Thyroid gland (tissue), 4 donors: Measurements from ENCODE around the gene EZH2. TPM values are rescaled to one million over a fixed set of nuclear protein-coding genes. Genes with fewer than 3 reads are reported as not detected.

Experiments used
- DNase-seq, 2 donors: peaks; one replicate each; pipeline ENCODE4 v3.0.0-alpha.2; 2019
- H3K27ac ChIP-seq, 3 donors: fragments of 200-600 bp; sonication (generic); 1 replicate in 2 of 3; 2 replicates in 1 of 3; pipeline ENCODE4 v1.5.1; 2016 to 2019; ENCODE audit warnings: mild to moderate bottlenecking in 1 of 3, moderate library complexity in 1 of 3
- H3K27me3 ChIP-seq: fragments of 200-600 bp; sonication (generic); one replicate; pipeline ENCODE4 v1.5.1; 2019
- H3K36me3 ChIP-seq, 2 donors: fragments of 200-600 bp; sonication (generic); one replicate each; pipeline ENCODE4 v1.5.1; 2016 to 2019
- H3K4me1 ChIP-seq, 2 donors: fragments of 200-600 bp; sonication (generic); one replicate each; pipeline ENCODE4 v1.5.1; 2017 to 2019
- H3K4me3 ChIP-seq, 3 donors: fragments of 200-600 bp; sonication (generic); replicated peaks in 1 of 3; 1 replicate in 2 of 3; 2 replicates in 1 of 3; pipeline ENCODE4 v1.5.1; 2016; ENCODE audit warnings: mild to moderate bottlenecking in 1 of 3
- H3K9me3 ChIP-seq: fragments of 200-600 bp; sonication (generic); one replicate; pipeline ENCODE4 v1.5.1; 2017
- POLR2A ChIP-seq, 2 donors: fragments of 450-650 bp; IDR thresholded peaks; one replicate each; pipeline ENCODE4 v1.6.1; 2017; ENCODE audit warnings: antibody characterized with exemption in 2 of 2, mild to moderate bottlenecking in 2 of 2, moderate library complexity in 1 of 2
- whole genome bisulfite sequencing, 2 donors: methylation state at CpG; one replicate each; pipeline ENCODE4 v1.1.5; 2017; 5-methylcytosine and 5-hydroxymethylcytosine counted together
- intact Hi-C: fragments of 100-400 bp; cut with DNase I; formaldehyde crosslinking; loops from one replicate; pipeline ENCODE4 v1.15.1; 2023
- total RNA-seq, 4 donors: library from RNA; depleted of rRNA; stranded (reverse); fragments of >200 nt; gene quantifications; one replicate each; pipeline ENCODE4 v1.2.3, GENCODE V29; 2016
- TF ChIP-seq, protein P1 (sequence below), 6 experiments: fragments of 200-600 bp in 3 of 6; fragments of 450-650 bp in 3 of 6; sonication (generic) in 3 of 6; IDR thresholded peaks; one replicate each; pipeline ENCODE4 v1.5.1; 2016 to 2019; ENCODE audit warnings: antibody characterized with exemption in 6 of 6, mild to moderate bottlenecking in 2 of 6, inconsistent platforms in 1 of 6, moderate library complexity in 1 of 6

The EZH2 gene
- total RNA-seq, 4 donors from 2014 or later: 0.75 to 1.1 (median 0.86) TPM

DNA sequence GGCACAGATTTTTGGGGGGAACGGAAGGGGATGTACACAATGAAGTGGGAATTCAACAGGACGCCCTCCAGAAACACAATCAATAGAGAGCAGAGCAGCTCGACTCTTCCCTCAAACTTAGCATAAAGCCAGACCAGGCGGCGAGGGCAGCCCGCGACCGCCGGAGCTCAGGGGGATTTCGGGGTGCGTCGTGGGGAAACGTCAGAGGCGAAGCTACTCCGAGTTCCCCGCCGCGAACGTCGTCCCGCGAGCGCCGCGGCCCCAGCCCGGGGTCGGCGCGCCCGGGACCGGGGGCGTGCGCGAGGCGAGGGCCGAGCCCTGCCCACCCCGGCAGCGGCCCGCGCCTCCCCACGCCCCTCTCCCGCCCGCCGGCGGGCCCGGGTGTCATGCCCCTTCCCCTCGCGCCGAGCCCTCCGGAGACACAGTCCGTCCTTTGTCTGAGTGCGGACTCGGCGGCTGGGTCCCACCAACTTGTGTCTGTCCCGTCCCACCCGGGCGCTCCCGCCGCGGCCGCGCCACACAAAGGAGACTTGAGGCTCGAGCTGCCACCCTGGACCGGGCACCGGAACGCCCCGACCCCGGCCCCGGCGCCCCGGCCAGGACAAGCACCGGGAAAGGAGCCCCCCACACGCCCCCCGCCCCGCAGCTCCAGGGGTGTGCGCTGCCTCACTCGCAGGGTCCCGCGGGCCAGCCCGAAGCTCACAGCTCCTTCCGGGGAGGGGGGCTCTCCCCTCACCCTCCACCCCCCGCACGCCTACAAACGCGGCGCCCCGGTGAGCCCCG, 634 bp downstream of the EZH2 start:
- Histone ChIP-seq H3K4me3 (peak overlapping the region; percentile 33 to 95 (median 54)), H3K27me3 (no peaks in the 10 kb centered on the region), H3K9me3 (no peaks in the 10 kb centered on the region), H3K4me1 (peaks cover 0 to 3% of the 10 kb centered on the region in 2 donors), H3K27ac (peak overlapping the region in 2 of 3 donors; percentile 27 to 51), H3K36me3 (no peaks in the 10 kb centered on the region)
- intact Hi-C loops: loop anchor here (10.0 kb wide), 2 partner anchors 61 to 189 kb away; partner anchors contain the start of gene CUL1
- DNase-seq: peak; percentile 26 to 41
- TF ChIP-seq POLR2A (IDR thresholded peaks at IDR 0.05): no peak
- TF ChIP-seq, protein P1, sequence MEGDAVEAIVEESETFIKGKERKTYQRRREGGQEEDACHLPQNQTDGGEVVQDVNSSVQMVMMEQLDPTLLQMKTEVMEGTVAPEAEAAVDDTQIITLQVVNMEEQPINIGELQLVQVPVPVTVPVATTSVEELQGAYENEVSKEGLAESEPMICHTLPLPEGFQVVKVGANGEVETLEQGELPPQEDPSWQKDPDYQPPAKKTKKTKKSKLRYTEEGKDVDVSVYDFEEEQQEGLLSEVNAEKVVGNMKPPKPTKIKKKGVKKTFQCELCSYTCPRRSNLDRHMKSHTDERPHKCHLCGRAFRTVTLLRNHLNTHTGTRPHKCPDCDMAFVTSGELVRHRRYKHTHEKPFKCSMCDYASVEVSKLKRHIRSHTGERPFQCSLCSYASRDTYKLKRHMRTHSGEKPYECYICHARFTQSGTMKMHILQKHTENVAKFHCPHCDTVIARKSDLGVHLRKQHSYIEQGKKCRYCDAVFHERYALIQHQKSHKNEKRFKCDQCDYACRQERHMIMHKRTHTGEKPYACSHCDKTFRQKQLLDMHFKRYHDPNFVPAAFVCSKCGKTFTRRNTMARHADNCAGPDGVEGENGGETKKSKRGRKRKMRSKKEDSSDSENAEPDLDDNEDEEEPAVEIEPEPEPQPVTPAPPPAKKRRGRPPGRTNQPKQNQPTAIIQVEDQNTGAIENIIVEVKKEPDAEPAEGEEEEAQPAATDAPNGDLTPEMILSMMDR (IDR thresholded peaks at IDR 0.05): no peak
- WGBS, 2 donors: 0% methylated on average over 5 to 29 of the region's 88 CpGs

DNA sequence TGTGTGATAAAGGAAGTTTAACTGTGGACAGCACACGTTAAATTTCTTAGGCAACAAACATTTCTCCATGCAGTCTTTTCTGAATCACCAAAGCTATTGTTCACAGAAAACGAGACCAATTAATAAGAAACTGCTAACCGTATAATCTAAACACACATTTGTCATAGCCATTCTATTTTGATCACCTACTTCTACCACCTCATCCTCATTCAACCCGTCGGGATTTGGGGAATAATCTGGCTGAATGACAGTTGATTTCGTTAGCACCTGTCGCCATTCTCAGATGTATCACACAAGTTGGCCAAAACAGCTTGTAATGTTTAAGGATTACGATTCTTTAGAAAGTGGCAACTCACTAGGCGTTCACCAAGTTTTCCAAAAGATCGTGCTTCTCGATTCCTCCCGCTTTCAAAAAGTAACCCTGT, 1.2 kb downstream of the EZH2 start:
- Histone ChIP-seq H3K4me3 (peak overlapping the region in 2 of 3 donors; percentile 5 to 95), H3K27ac (no peak overlapping the region), H3K27me3 (no peaks in the 10 kb centered on the region), H3K36me3 (no peaks in the 10 kb centered on the region), H3K9me3 (no peaks in the 10 kb centered on the region), H3K4me1 (peaks cover 0 to 3% of the 10 kb centered on the region in 2 donors)
- no peak for DNase-seq
- TF ChIP-seq POLR2A (IDR thresholded peaks at IDR 0.05): no peak
- TF ChIP-seq, protein P1 (IDR thresholded peaks at IDR 0.05): no peak
- 0 to 2% methylated on average over 12 of the region's 12 CpGs for WGBS, 2 donors
- intact Hi-C loops: loop anchor here (10.0 kb wide), 2 partner anchors 62 to 188 kb away; partner anchors contain the start of gene CUL1

DNA sequence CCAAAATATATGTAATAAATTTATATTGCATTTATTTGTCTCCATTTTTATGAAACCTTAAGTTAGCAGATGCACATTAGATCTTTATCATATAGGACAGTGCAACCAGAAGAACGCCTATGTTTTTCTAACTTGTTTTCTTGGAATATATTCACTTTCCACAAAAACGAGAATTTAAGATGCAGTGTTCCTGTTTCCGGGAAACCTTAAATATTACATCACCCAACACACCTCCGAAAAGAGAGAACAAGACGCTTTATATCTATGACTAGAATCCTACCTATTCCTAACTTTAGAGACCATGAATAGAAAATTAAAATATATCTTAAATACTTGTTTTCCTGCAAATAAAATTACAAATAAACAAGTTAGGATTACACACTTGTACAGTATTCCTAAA, 1.9 kb downstream of the EZH2 start:
- intact Hi-C loops: loop anchor here (10.0 kb wide), 2 partner anchors 63 to 187 kb away; partner anchors contain the start of gene CUL1
- no peak for TF ChIP-seq POLR2A (IDR thresholded peaks at IDR 0.05)

DNA sequence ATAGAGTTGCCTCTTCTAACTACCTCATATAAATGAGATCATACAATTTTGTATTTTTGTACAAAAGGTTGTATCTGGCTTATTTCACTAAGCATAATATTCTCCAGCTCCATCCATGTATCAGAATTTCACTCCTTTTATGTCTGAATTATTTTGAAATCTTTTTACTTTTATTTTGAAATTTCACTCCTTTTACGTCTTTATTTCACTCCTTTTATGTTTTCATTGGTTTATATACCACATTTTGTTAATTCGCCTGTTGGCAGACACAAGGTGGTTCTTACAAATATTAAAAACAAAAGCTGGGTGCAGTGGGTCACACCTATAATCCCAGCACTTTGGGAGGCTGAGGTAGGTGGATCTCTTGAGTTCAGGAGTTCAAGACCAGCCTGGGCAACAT, 5.8 kb downstream of the EZH2 start:
- no peaks in the 10 kb centered on the region for H3K27me3 ChIP-seq
- no peak for DNase-seq
- no peaks in the 10 kb centered on the region for H3K36me3 ChIP-seq
- intact Hi-C loops: no loop called here
- H3K27ac ChIP-seq: no peak overlapping the region
- H3K4me3 ChIP-seq: no peak overlapping the region
- WGBS, 2 donors: 92 to 96% methylated on average over 2 of the region's 2 CpGs
- no peaks in the 10 kb centered on the region for H3K4me1 ChIP-seq
- no peak for TF ChIP-seq POLR2A (IDR thresholded peaks at IDR 0.05)
- TF ChIP-seq, protein P1 (IDR thresholded peaks at IDR 0.05): no peak
- H3K9me3 ChIP-seq: no peaks in the 10 kb centered on the region

More for the DNA sequence above, 1.9 kb downstream of the EZH2 start:
- no peak for DNase-seq
- H3K4me3 ChIP-seq: no peak overlapping the region
- H3K9me3 ChIP-seq: no peaks in the 10 kb centered on the region
- peaks cover 0 to 3% of the 10 kb centered on the region in 2 donors for H3K4me1 ChIP-seq
- no peaks in the 10 kb centered on the region for H3K36me3 ChIP-seq
- WGBS, 2 donors: 50 to 60% methylated on average over 5 of the region's 5 CpGs
- H3K27me3 ChIP-seq: no peaks in the 10 kb centered on the region
- no peak overlapping the region for H3K27ac ChIP-seq

DNA sequence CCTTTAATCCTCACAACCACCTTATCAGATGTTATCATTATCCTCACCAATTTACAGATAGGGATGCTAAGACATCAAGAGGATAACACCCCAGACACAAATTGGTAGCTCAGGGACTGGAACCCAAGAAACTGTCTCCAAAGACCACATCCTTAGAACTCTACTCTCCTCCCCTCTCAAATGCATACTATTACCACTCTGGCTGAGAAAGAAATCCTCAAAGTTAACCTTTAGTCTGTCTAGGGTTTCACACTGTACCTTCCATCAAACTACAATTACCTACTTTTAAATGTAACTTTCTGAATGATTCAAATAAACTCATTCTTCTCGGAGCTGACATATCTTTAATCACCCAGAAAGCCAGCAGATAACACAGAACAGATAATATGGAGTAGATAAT, 6.6 kb downstream of the EZH2 start:
- DNase-seq: no peak
- no peaks in the 10 kb centered on the region for H3K27me3 ChIP-seq
- H3K9me3 ChIP-seq: no peaks in the 10 kb centered on the region
- intact Hi-C loops: no loop called here
- 88 to 96% methylated on average over 1 of the region's 1 CpG for WGBS, 2 donors
- H3K36me3 ChIP-seq: no peaks in the 10 kb centered on the region
- H3K4me3 ChIP-seq: no peak overlapping the region
- no peaks in the 10 kb centered on the region for H3K4me1 ChIP-seq
- H3K27ac ChIP-seq: no peak overlapping the region
- TF ChIP-seq POLR2A (IDR thresholded peaks at IDR 0.05): no peak
- TF ChIP-seq, protein P1 (IDR thresholded peaks at IDR 0.05): no peak
